HK-2 (cell line): ENCODE measurements around the gene CD200R1L.

Experiments
- DNase-seq: peaks from one replicate; pipeline ENCODE4 v3.0.0-alpha.2; 2018; ENCODE audit not compliant: unreplicated experiment

The CD200R1L gene

DNA sequence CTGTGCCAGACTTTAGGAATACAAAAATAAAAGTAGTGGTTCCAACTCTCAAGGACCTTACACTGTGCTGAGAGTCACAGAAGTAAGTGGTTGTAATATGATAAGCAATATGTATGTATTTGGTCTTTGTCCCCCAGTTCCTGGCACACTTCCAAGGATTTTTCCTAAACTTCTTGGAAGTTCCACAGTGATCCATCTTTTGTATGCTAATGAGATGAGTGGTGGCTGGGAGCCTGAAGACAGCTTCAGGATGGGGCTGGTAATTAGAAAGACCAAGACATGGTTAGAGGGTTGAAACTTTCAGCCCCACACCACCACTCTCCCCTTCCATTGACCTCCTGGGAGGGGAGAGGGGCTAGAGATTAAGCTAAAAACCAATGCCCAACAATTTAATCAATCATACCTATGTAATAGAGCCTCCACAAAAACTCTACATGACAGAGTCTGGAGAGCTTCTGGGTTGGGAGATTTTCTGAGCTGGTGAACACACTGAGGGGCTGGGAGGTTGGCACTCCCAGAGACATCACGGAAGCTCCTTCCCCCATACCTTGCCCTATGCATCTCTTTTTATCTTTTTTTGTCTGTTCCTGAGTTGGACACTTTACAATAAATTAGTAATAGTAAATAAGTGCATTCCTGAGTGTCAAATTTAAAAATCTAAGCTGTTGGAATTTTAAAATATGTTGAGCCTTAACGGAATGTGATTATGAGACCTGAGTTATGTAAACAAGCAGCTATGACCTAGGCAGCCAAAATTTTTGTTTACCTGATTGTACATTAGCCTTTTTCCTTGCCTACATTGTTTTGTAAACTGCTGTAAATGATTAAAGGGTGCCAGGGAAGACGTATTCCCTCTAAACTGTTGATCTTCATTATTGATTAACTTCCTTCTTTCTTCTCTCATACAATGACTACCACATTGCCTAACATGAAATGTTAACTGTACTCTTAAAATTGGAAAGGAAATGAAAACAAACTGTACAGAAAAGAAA is 24.3 kb downstream of the CD200R1L start:
- DNase-seq, result no peak

- no peak for DNase-seq
Observed at GRCh38 chr3:112818289-112818688, 28.4 kb downstream of the CD200R1L start.

- no peak for DNase-seq
Observed at GRCh38 chr3:112817797-112818196, 28.9 kb downstream of the CD200R1L start.

GRCh38 chr3:112817271-112817670 is 29.4 kb downstream of the CD200R1L start:
- no peak for DNase-seq

DNA sequence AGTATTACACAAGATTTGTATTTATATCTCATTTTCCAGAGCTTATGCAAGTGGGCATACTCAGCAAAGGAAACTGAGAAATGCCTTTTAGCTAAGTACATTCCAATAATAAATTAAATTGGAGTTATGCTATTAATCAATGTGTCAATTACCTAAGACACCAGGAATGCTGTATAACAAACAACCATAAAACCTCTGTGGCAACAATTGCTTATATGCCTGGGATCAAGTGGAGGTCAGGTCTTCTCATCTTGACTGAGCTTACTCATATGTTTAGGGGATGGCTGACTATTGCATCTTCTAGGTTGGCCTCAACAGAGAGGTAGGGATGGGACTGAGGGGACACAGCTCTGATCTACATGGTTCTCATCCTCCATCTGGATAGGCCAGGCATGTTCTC is 30.7 kb downstream of the CD200R1L start:
- no peak for DNase-seq

- DNase-seq, result no peak
Observed at GRCh38 chr3:112814266-112814665, 32.4 kb downstream of the CD200R1L start.

- DNase-seq, result no peak
Observed at GRCh38 chr3:112813723-112814171, 32.9 kb downstream of the CD200R1L start.

DNA sequence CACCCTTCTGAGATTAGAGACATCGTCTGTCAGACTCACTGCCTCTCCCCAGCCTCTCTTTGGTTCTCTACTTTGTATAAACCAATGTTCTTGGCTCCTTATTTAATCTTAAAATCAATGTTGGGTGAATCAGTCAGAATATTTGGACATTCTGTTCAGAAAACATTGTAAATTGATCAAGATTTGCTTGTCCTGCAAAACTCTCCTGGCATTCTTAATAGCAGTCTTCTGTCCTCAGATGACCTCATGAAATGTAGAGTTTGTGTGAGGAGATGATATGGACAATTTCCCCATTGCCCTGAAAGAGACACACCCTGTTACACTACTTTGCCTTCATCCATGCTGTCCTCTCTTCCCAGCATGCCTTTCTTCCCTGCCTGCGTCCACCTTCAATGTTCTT is 33.6 kb downstream of the CD200R1L start:
- DNase-seq, result no peak

DNA sequence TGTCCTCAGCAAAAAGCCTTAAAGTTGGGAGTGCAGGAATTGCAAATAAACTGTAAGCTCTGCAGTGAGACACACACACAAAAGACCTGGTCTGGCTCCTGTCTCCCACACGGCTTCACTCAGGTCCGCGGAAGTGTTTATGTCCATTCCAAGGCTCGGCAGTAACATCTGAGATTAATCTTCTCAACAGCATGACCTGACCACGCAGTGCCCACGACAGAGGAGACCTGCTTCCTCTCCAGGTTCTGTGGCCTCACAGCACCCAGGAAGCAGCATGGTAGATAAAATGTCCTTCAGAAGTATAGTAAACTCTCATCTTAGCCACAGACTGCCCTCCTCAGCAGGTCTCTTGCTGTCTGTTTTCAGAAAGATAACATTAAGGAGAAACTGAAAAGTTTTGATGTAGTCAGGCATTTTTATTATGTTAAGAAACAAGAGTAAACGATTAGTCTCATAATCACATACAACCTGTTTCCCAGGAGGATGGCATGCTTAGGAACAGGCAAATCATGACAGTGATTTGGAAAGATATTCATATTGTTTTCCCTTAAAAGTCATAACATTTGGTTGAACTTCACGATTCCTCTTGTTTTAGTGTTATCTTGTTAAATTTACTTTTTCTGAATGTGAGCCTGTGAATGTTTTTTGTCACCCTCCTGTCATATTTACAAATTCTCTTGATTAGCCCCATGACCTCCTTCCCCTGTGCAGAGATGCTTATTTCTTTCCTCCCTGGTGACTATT is 34.6 kb downstream of the CD200R1L start:
- DNase-seq, result no peak

- no peak for DNase-seq
Observed at GRCh38 chr3:112811131-112811884, 35.4 kb downstream of the CD200R1L start.

DNA sequence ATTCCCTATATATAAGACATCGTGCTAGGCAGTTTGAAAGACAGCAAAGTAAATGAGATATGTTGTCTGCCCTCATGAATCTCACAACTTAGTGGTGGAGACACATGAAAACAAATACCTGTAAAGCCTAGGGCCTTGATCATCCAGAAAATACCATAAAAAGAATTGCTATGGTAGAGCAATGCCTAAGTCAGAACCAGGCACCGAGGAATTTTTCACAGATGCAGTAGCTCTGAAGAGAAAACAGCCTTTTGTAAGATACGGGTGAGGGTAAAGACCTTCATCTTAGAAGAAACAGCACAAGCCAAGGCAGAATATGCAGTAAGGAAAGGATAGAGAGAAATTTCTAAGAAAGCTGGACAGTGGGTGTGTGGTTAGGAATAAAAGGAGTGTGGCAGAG is 36.1 kb downstream of the CD200R1L start:
- no peak for DNase-seq

- DNase-seq, result no peak
Observed at GRCh38 chr3:112808136-112808535, 38.5 kb downstream of the CD200R1L start.

- DNase-seq, result no peak
Observed at GRCh38 chr3:112807685-112808084, 39.0 kb downstream of the CD200R1L start.

DNA sequence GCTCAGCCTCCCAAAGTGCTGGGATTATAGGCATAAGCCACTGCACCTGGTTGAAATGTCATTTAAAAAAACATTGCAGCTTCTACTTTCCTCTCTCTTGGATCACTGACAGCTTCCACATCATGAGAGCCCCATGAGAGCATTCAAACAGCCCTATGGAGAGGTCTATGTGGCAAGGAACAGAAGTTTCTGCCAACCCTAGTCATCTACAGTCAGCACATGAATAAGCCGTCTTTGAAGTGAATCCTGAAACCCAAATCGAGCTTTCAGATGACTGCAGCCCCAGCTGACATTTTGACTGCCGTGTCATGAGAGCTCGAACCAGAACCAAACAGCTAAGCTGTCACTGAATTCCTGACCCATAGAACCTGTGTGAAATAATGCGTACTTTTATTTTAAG is 39.8 kb downstream of the CD200R1L start:
- no peak for DNase-seq

DNA sequence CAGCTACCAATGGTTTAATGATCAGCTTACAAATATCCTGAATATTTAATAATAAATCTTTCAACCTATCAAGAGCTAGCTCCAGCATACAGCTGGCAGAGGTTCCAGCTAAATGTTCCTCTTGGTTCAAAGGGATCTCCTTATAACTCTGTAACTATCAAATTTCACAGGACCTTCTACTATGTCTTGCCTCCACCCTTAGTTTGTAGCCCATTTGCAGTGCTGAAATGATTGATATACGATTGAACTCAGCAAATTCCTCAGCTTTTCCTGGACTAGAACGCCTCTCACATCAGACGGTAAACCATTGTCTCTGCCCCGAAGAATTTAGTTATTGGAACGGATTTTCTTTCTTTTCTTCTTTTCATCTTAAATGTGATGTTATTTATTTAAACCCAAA is 41.5 kb downstream of the CD200R1L start:
- DNase-seq, result no peak

DNA sequence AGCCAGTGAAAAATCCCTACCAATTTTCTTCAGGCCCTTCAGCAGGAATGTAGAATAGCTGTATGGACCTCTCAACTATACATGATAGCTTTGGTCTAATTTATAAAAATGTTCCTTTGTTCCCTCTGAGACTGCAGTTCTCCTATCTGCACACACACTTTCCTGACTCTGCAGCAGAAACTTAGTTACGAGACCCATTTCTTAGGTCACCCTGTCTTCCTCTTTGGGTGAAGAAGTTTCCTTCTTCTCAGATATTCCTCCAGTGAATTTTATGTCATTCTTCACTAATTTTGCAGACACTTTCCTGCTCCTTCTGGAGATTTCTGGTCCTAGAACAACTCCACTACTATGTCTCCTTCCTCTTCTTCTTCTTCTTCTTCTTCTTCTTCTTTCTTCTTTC is 42.6 kb downstream of the CD200R1L start:
- DNase-seq, result no peak

DNA sequence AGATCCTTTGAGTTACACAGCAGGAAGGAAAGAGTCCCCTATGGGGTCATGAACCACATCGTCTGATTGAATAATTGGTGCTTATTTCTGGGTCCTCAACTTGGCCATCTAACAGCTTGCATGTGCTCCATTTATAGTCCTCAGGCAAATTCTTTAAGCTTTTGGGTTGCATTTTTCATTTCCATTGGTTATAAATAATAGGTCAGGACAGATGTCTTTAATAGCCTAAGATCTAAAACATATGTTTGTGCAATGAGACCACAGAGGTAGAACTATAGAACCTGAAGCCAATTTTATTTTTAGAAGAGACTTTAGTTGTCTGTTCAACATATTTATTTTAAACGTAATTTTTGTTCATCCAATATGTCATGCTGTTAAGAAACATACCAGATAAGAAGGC is 43.2 kb downstream of the CD200R1L start:
- DNase-seq, result no peak

GRCh38 chr3:112802338-112802737 is 44.3 kb downstream of the CD200R1L start:
- no peak for DNase-seq

GRCh38 chr3:112799946-112800345 is 46.7 kb downstream of the CD200R1L start:
- no peak for DNase-seq

- no peak for DNase-seq
Observed at GRCh38 chr3:112794622-112795172, 52.0 kb downstream of the CD200R1L start.

GRCh38 chr3:112793326-112794081 is 53.2 kb downstream of the CD200R1L start:
- no peak for DNase-seq
